ENCODE results near the gene GEN1.

DNA sequence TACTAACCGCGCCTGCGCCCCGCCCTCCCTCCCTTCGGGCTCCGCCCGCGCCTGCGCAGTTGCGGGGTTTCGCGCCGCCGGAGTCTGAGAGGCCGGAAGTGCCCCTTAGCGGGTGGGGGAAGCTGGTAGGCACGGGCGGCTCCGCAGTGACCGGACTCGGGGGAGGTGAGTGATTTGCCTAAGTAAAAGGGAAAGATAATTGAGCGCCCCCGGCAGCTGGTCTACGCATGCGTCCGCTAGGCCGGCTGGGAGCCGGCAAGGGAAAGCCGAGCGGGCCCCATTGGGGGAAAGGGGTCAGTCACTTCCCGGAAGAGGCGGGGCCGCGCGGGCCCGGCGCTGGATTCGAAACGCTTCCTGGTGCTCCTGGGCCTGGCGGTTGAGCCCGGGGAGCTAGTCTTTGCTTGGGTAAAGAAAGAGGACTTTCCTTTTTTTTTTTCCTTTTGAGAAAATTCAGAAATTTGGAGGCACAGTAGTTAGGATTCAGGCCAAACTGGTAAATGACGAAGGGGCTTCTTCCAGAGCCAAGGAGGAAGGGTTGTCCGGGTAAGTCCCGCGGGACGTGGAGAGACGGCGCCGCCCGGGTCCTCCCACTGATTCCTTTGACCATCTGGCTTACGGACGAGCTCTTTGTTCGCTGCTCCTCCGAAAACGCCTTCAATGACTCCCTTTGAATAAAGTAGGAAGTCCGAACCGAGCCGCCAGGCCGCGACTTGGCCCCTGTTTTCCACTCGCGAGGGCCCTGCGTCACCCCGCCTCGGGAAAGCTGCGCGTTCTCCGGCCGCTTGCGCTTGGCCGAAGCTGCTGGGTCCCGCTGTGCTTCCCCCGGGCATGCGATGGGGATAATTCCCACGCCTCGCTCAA is at the start of gene GEN1, which contains the start of gene SMC6:
- no peak for TF ChIP-seq CTCF (conservative IDR thresholded peaks at IDR 0.05; ENCODE audit: low read length)
- no peak for TF ChIP-seq EZH2phosphoT487 (IDR thresholded peaks at IDR 0.05; ENCODE audit: borderline replicate concordance)
